K562 (cell line): ENCODE results near the gene PSMD10. TPM values are rescaled to one million over a fixed set of nuclear protein-coding genes. Genes with fewer than 3 reads are reported as not detected.

ENCODE experiments used
- ATAC-seq: fragments of 200-7000 bp; cut with Tn5 transposase; 3 replicates; pipeline ENCODE4 v1.9.1; 2020; ENCODE audit warnings: moderate library complexity
- BruUV-seq: library from RNA; stranded (reverse); fragments of 400-500 nt; replicated peaks from 2 replicates; lab custom pipeline; 2021; lab: Mats Ljungman, UMichigan
- CTCF ChIA-PET: fragments of 300-600 bp; formaldehyde crosslinking; extraction: SDS; loops from one replicate; lab custom pipeline; 2021; ENCODE audit warnings: low intra/inter-chr PET ratio; lab: Yijun Ruan, JAX
- POLR2A ChIA-PET: fragments of 300-600, 350-650 bp; sonication (Branson Sonifier 250); formaldehyde crosslinking; extraction: SDS; loops from one replicate; lab custom pipeline; 2021; ENCODE audit warnings: antibody characterized with exemption, inconsistent platforms; lab: Yijun Ruan, JAX
- DNase-seq, 4 experiments: peaks; one replicate each; pipeline versions ENCODE4 v3.0.0 to v3.0.0-alpha.2; 2011 to 2018; ENCODE audit warnings: low spot score in 3 of 4, mixed read lengths in 3 of 4; ENCODE audit errors: extremely low read depth in 1 of 4
- FAIRE-seq: peaks from 2 replicates; lab custom pipeline; 2011; peaks lifted over from hg19 to GRCh38; lab: Jason Lieb, UNC
- H2AFZ ChIP-seq: 2 replicates; pipeline ENCODE4 v1.6.0; 2011; ENCODE audit warnings: low read depth, low read length, control low read depth, inconsistent platforms
- H3K27ac ChIP-seq: fragments of 200-600 bp; 3 replicates; pipeline ENCODE4 v1.8.0; 2011; ENCODE audit warnings: low read depth, mild to moderate bottlenecking, control low read depth, inconsistent platforms, low read length, moderate library complexity, mixed read lengths; ENCODE audit errors: extremely low read depth
- H3K27me3 ChIP-seq, 2 experiments: fragments of 300-600 bp in 1 of 2; 2 replicates in 1 of 2; 3 replicates in 1 of 2; pipeline versions ENCODE4 v1.6.0 to v1.8.0; 2011; ENCODE audit warnings: inconsistent platforms in 2 of 2, low read length in 2 of 2, mild to moderate bottlenecking in 1 of 2, mixed read lengths in 1 of 2, moderate library complexity in 1 of 2; ENCODE audit not compliant: control insufficient read depth in 2 of 2, insufficient read depth in 2 of 2
- H3K36me3 ChIP-seq: fragments of 300-600 bp; 3 replicates; pipeline ENCODE4 v1.8.0; 2011; ENCODE audit warnings: mild to moderate bottlenecking, low read length, inconsistent platforms; ENCODE audit not compliant: control insufficient read depth, insufficient read depth
- H3K4me1 ChIP-seq, 2 experiments: fragments of 200-600 bp in 1 of 2; replicated peaks in 1 of 2; 2 replicates in 1 of 2; 3 replicates in 1 of 2; pipeline versions ENCODE4 v1.5.1 to v1.8.0; 2011; ENCODE audit warnings: inconsistent platforms in 2 of 2, low read length in 2 of 2, mild to moderate bottlenecking in 1 of 2, mixed read lengths in 1 of 2, moderate library complexity in 1 of 2; ENCODE audit not compliant: control insufficient read depth in 2 of 2, insufficient read depth in 2 of 2
- H3K4me2 ChIP-seq: 2 replicates; pipeline ENCODE4 v1.6.1; 2011; ENCODE audit warnings: low read length, control low read depth, inconsistent platforms, mixed read lengths; ENCODE audit not compliant: insufficient read depth
- H3K4me3 ChIP-seq: fragments of 200-600 bp; sonication (generic), shearing (Covaris generic); 2 replicates; pipeline ENCODE4 v1.5.1; 2016; ENCODE audit warnings: control low read depth, inconsistent platforms
- H3K79me2 ChIP-seq: fragments of 200-600 bp; 3 replicates; pipeline ENCODE4 v1.8.0; 2011; ENCODE audit warnings: low read length, inconsistent platforms; ENCODE audit not compliant: control insufficient read depth, insufficient read depth
- H3K9ac ChIP-seq, 2 experiments: 2 replicates each; pipeline versions ENCODE4 v1.6.0 to v1.6.1; 2011; ENCODE audit warnings: low read depth in 2 of 2, low read length in 2 of 2, control low read depth in 1 of 2, inconsistent platforms in 1 of 2, mild to moderate bottlenecking in 1 of 2, mixed read lengths in 1 of 2; ENCODE audit not compliant: insufficient read depth in 1 of 2
- H3K9me1 ChIP-seq: one replicate; pipeline ENCODE4 v1.6.0; 2011; ENCODE audit warnings: inconsistent platforms, mild to moderate bottlenecking, low read length, moderate library complexity; ENCODE audit not compliant: control insufficient read depth, insufficient read depth
- H3K9me3 ChIP-seq: replicated peaks from 2 replicates; pipeline ENCODE4 v1.5.1; 2011; ENCODE audit warnings: low read depth, low read length, inconsistent platforms; ENCODE audit not compliant: control insufficient read depth, insufficient read depth
- H4K20me1 ChIP-seq: replicated peaks from 2 replicates; pipeline ENCODE4 v1.6.1; 2011; ENCODE audit warnings: low read length, inconsistent platforms, mixed read lengths; ENCODE audit not compliant: control insufficient read depth, insufficient read depth
- BHLHE40 ChIP-seq: IDR thresholded peaks from 2 replicates; pipeline ENCODE4 v1.6.1; 2011; ENCODE audit warnings: low read length, improper control_type of control experiment
- CHD1 ChIP-seq: fragments of 200-600 bp; sonication (generic); IDR thresholded peaks from one replicate; pipeline ENCODE4 v1.6.1; 2012; ENCODE audit warnings: mild to moderate bottlenecking, moderate library complexity, low read length, inconsistent platforms
- CREBBP ChIP-seq: IDR thresholded peaks from one replicate; pipeline ENCODE4 v1.6.1; 2012; ENCODE audit warnings: low read depth, mild to moderate bottlenecking, control low read depth, inconsistent platforms, low read length
- DPF2 ChIP-seq: fragments of 450-650 bp; IDR thresholded peaks from 2 replicates; pipeline ENCODE4 v1.6.1; 2016
- EGR1 ChIP-seq: fragments of 450-650 bp; conservative IDR thresholded peaks from 2 replicates; pipeline ENCODE4 v1.6.1; 2017; ENCODE audit warnings: mild to moderate bottlenecking
- ELF1 ChIP-seq: fragments of 200-800 bp; sonication (Bioruptor generic); IDR thresholded peaks from 2 replicates; pipeline ENCODE4 v1.6.1; 2016; ENCODE audit warnings: missing genetic modification characterization, missing compliant biosample characterization
- ERF ChIP-seq: fragments of 450-650 bp; formaldehyde crosslinking; IDR thresholded peaks from 2 replicates; pipeline ENCODE4 v1.4.0; 2020; ENCODE audit warnings: mild to moderate bottlenecking, mixed read lengths
- GATAD2B ChIP-seq: fragments of 450-650 bp; IDR thresholded peaks from 2 replicates; pipeline ENCODE4 v1.6.1; 2017; ENCODE audit warnings: mild to moderate bottlenecking, borderline replicate concordance
- HEY1 ChIP-seq: fragments of 250-450 bp; sonication (Bioruptor Pico); IDR thresholded peaks from 2 replicates; pipeline ENCODE4 v1.5.0; 2020; ENCODE audit warnings: mild to moderate bottlenecking, moderate library complexity, borderline replicate concordance
- PHB2 ChIP-seq: fragments of 450-650 bp; IDR thresholded peaks from 2 replicates; pipeline ENCODE4 v1.6.1; 2017; ENCODE audit warnings: low read depth
- RBM39 ChIP-seq: fragments of 200-400 bp; formaldehyde crosslinking; optimal IDR thresholded peaks from 2 replicates; pipeline ENCODE3; 2018; ENCODE audit warnings: low read depth, low read length
- TOE1 ChIP-seq, 2 experiments: fragments of 450-650 bp in 1 of 2; sonication (generic) in 1 of 2; formaldehyde crosslinking in 1 of 2; IDR thresholded peaks; 2 replicates each; pipeline versions ENCODE4 v1.7.1 to v1.8.0; 2016 to 2022; ENCODE audit warnings: borderline replicate concordance in 2 of 2, mild to moderate bottlenecking in 2 of 2, antibody characterized with exemption in 1 of 2, inconsistent platforms in 1 of 2, low read depth in 1 of 2, missing genetic modification reagents in 1 of 2, moderate library complexity in 1 of 2
- U2AF1 ChIP-seq: fragments of 200-400 bp; formaldehyde crosslinking; optimal IDR thresholded peaks from 2 replicates; pipeline ENCODE3; 2017; ENCODE audit warnings: mild to moderate bottlenecking, low read depth, low read length, moderate library complexity
- ZBTB1 ChIP-seq: sonication (generic); formaldehyde crosslinking; IDR thresholded peaks from 2 replicates; pipeline ENCODE4 v1.8.1; 2023; ENCODE audit warnings: missing genetic modification reagents, low read depth, mild to moderate bottlenecking, borderline replicate concordance
- ZNF217 ChIP-seq: sonication (generic); formaldehyde crosslinking; IDR thresholded peaks from 2 replicates; pipeline ENCODE4 v1.8.0; 2022; ENCODE audit warnings: mild to moderate bottlenecking, missing genetic modification reagents
- WGBS: fragments of 100-300 bp; shearing (Covaris generic); methylation state at CpG from one replicate; pipeline ENCODE4 v1.1.6; 2016; ENCODE audit warnings: low coverage, mixed read lengths; ENCODE audit not compliant: insufficient coverage; ENCODE audit errors: missing lambda C conversion rate; 5-methylcytosine and 5-hydroxymethylcytosine counted together
- in situ Hi-C: fragments of 300-500 bp; cut with MboI; formaldehyde crosslinking; loops from 4 replicates; pipeline ENCODE4 v1.15.0; 2018; ENCODE audit warnings: inconsistent platforms, mixed read lengths
- intact Hi-C: fragments of 100-400 bp; cut with micrococcal nuclease; formaldehyde crosslinking; loops from 2 replicates; pipeline ENCODE4 v1.14.2; 2022
- polyA plus RNA-seq, 8 experiments: library from polyadenylated mRNA; depleted of rRNA in 4 of 8; stranded (reverse) in 5 of 8; unstranded in 3 of 8; fragments of >200 nt; fragmentation: Nextera tagmentation in 2 of 8; fragmentation: Illumina TruSeq in 1 of 8; extraction: Ambion mirVana in 2 of 8; extraction: Trizol in 1 of 8; gene quantifications; 2 replicates each; pipeline versions ENCODE4 v1.2.1 to v1.2.3, GENCODE V29; 2011 to 2014; ENCODE audit warnings: inconsistent platforms in 1 of 8, missing spikeins in 1 of 8
- total RNA-seq, 7 experiments: library from RNA; depleted of rRNA in 6 of 7; stranded (reverse); fragments of >200 nt in 6 of 7; fragmentation: Illumina TruSeq in 2 of 7; extraction: Trizol in 2 of 7; gene quantifications; 2 replicates each; pipeline versions ENCODE4 v1.2.1 to v1.2.3, GENCODE V29; 2011 to 2021; ENCODE audit warnings: low replicate concordance in 1 of 7
- TF ChIP-seq, protein P1 (sequence below): sonication (generic); formaldehyde crosslinking; IDR thresholded peaks from 2 replicates; pipeline ENCODE4 v1.4.0; 2020; ENCODE audit warnings: mild to moderate bottlenecking, missing genetic modification reagents

The PSMD10 gene
- total and polyA plus RNA-seq, 9 of the 15 experiments (the other 6 are each of a cell fraction or from before 2014, with no cell fraction given): 47.8 to 163 (median 70.4) TPM

DNA sequence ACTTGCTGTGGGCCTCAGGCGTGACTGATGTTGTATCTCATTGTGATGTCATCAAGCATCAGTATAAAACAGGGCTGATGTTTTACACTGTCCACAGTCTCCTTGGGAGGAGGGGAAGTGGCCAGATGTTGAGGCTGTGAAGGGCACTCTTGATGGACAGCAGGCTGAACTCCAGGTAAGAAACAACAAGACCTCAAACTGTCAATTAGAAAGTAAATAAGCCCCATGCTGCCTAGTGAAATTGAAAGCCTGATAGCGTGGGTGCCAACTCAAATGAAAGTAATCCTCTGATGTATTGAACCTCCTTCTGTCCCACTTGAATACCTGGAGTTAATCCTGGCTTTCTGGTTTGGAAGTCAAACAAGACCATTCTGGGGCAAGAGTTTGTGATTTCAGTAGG lies 26.7 kb downstream of the PSMD10 start:
- BruUV-seq: no TSS peak
- Histone ChIP-seq H2AFZ (no peak overlapping the region), H3K9ac (no peak overlapping the region), H3K4me3 (no peak overlapping the region), H3K4me2 (no peak overlapping the region), H3K9me1 (no peaks in the 10 kb centered on the region), H3K27me3 (no peaks in the 10 kb centered on the region), H3K79me2 (no peaks in the 10 kb centered on the region), H4K20me1 (0 out of 2 replicates have a peak, but pooled peaks cover 2% of the 10 kb centered on the region), H3K4me1 (no peaks in the 10 kb centered on the region), H3K27ac (no peak overlapping the region), H3K9me3 (no peaks in the 10 kb centered on the region), H3K36me3 (no peaks in the 10 kb centered on the region)
- FAIRE-seq (no peak), DNase-seq (no peak), ATAC-seq (no peak)
- in situ Hi-C loops (no loop called here), intact Hi-C loops (no loop called here)
- CTCF ChIA-PET: no interaction called here
- TF ChIP-seq CHD1 (no peak), RBM39 (no peak), ELF1 (tag) (no peak), ZBTB1 (CRISPR knock-in tag) (no peak), U2AF1 (no peak), EGR1 (no peak), CREBBP (no peak), TOE1 (IDR thresholded peaks at IDR 0.05; ENCODE audit: borderline replicate concordance) (no peak), TOE1 (CRISPR knock-in tag; IDR thresholded peaks at IDR 0.05; ENCODE audit: borderline replicate concordance, low read depth) (no peak), GATAD2B (no peak), PHB2 (no peak), DPF2 (no peak), ERF (no peak), HEY1 (no peak), ZNF217 (CRISPR knock-in tag) (no peak), BHLHE40 (no peak)
- TF ChIP-seq, protein P1, sequence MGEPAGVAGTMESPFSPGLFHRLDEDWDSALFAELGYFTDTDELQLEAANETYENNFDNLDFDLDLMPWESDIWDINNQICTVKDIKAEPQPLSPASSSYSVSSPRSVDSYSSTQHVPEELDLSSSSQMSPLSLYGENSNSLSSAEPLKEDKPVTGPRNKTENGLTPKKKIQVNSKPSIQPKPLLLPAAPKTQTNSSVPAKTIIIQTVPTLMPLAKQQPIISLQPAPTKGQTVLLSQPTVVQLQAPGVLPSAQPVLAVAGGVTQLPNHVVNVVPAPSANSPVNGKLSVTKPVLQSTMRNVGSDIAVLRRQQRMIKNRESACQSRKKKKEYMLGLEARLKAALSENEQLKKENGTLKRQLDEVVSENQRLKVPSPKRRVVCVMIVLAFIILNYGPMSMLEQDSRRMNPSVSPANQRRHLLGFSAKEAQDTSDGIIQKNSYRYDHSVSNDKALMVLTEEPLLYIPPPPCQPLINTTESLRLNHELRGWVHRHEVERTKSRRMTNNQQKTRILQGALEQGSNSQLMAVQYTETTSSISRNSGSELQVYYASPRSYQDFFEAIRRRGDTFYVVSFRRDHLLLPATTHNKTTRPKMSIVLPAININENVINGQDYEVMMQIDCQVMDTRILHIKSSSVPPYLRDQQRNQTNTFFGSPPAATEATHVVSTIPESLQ (CRISPR knock-in tag): no peak
- WGBS: 33% methylated on average over 1 of the region's 2 CpGs
- POLR2A ChIA-PET: no interaction called here
